Middle frontal gyrus (tissue), 1 donor: ENCODE results near the gene SPTLC1.
"Not testable (repeated sequence)": the region's sequence is repeated elsewhere in the genome, so short reads cannot be mapped to it uniquely, and the experiment has no call there.

ENCODE experiments used
- DNase-seq: peaks from one replicate; pipeline ENCODE4 v3.0.0-alpha.2; 2015; ENCODE audit warnings: low spot score; ENCODE audit errors: extremely low spot score

Gene SPTLC1

DNA sequence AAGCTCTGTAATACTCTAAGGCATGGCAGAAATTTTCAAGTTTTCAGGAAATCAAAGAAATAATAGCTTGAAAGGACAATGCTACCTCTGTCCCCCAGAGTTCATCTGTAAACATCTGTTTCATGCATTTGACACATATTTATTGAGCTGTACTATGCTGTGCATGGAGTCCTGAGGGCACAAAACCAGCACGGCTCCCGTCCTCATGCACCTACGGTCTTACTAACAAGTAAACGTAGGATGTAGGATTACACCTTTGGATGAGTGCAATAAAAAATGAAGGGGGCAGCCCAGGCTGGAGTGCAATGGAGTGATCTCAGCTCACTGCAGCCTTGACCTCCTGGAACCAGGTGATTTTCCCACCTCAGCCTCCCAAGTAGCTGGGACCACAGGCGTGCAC is 81.9 kb downstream of the SPTLC1 start:
- no peak for DNase-seq

DNA sequence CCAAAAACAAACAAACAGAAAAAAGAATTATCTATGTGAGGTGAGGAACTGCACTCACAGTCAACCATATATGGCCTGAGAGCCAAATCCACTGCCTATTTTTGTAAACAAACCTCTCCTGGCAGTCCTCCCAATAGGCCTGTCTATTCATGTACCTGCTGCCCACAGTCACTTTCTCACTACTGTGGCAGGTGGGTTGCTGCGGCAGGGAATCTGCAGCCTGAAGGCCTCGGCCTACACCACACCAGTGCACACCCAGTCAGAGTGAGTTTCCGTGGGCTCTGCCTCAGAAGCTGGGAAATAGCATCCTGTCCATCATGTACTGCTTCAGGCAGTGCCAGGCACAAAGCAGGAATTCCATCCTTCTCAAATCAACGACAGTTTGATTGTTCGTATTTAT is 82.3 kb downstream of the SPTLC1 start:
- DNase-seq, result no peak

DNA sequence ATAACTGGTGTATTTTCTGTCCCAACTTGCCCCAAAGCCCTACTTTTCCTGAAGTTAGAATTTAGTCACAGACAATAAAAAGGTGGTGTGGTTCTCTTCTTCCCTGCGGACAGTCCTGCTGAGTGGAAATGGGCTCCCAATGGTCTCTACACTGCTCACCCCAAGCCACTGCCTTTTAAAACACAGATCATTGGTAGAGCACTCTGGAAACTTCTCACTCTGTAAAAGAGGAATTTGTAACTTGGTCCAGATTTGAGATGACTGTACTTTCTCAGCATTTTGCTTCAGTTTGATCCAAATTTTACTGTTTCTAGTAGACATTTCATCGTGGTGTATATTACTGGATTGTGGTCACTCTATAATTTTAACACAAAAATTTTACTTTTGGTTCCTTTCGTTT is 84.8 kb downstream of the SPTLC1 start:
- no peak for DNase-seq

- no peak for DNase-seq
Measured at GRCh38 chr9:92029553-92029952, 85.7 kb downstream of the SPTLC1 start.

DNA sequence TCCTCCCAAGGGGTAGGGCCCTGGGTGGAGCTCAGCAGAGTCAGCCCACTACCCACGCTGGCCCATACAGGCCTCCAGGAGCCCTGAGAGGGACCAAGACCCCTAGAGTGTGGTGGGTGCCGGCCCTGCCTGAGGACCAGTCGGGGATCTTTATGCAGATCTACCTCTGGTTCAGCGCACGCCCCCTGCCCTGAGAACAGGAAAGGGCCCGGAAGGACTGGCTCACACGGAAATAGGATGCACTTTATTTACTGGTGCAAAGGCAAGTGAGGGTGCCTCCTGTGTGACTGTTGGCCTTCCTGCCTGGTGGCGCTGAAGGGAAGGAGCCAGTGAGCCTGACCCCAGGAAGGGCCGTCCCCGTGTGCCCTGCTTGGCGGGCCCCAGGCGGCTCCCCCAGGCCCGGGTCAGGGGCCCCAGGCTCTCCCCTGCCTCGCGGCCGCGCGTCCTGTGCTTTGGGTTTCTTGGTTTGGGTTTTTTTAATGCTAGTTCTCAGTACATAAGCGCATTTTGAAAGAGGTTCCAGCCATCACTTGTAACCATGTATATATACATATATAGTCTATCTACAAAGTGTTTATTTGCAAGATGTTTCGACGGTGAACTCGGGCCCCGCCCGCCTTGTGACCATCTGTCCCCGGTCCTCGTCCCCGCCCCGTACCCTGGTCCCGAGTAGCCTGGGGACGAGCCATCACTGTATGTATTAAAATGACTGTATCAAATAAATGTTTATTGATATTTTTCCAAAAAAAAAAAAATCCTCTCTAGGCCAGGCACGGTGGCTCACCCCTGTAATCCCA is 88.8 kb downstream of the SPTLC1 start:
- DNase-seq, result no peak

DNA sequence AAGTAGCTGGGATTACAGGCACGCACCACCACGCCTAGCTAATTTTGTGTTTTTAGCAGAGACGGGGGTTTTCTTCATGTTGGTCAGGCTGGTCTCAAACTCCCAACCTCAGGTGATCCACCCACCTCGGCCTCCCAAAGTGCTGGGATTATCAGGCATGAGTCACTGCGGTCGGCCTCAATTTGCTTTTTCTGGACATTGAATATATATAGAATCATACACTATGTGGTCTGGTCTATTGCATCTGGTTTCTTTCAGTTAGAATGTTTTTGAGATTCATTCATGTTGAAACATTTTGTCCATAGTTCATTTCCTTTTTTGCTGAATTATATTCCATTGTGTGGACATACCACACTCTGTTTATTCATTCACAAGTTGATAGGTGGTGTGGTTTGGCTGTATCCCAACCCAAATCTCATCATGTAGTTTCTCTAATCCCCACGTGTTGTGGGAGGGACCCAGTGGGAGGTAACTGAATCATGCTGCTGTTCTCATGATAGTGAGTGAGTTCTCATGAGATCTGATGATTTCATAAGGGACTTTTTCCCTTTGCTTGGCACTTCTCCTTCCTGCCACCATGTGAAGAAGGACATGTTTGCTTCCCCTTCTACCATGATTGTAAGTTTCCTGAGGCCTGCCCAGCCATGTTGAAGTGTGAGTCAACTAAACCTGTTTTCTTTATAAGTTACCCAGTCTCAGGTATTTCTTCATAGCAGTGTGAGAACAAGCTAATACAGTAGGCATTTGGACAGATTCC is 93.2 kb downstream of the SPTLC1 start:
- DNase-seq, result not testable (repeated sequence)

DNA sequence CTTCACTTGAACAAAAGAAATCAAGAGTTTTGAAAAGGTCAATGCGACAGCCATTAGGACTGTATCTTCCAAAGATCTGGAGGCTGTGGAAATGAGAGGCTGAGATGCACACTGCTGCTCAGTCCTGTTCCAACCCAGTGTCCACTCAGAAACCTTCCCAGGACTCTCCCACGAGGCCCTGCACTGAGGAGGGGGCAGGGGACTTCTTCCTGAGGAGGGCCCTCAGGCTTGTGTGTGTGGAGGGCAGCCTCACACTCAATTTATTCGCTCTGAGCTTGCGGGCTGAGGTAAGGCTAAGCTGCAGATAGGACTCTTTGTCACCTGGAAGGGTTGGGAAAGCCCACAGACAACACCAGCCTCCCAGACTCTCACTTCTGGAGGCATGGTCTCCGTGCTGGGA is 95.6 kb downstream of the SPTLC1 start:
- no peak for DNase-seq

DNA sequence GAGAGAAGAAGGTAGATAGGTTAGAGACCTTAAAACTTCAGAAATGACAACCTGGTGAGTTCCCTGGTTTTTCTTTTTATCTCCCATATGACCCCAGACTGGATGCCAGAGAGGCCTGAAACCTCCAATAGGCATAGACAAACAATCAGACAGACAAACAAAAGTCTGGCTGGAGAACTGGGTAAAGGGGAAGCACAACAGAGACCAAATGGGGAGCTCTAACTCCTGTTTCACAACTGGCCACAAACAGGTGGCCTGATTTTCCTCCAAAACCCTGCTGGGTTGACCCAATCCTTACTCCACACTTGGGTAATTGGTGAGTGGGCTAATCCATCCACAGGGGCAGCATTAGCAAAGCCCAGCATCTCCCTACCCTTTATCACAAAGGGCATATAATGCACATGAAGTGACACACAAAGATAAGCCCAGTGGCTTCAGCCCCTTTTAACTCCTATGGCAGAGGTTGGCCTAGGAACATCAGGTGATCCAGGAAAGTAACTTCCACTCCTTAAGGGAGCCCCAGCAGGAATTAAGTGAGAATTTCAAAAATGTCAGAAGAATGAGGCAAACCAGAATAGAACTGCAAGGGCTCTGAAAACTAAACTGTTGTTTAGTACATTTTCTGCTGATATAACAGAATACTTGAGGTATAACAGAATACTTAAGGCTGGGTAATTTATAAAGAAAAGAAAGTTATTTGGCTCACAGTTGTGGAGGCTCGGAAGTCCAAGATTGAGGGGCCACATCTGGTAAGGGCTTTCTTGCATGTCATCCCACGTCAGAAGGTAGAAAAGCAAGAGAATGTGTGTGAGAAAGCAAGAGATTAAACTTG is 104.3 kb downstream of the SPTLC1 start:
- no peak for DNase-seq

DNA sequence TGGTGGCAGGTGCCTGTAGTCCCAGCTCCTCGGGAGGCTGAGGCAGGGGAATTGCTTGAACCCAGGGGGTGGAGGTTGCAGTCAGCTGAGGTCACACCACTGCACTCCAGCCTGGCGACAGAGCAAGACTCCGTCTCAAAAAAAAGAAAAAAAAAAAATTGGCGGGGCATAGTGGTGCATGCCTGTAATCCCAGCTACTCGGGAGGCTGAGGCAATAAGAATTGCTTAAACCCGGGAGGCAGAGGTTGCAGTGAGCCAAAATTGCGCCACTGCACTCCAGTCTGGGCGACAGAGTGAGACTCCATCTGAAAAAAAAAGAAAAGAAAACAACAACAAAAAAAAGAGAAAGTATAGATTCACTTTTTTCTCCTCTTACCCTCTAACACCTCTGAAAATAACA is 105.0 kb downstream of the SPTLC1 start:
- DNase-seq, result not testable (repeated sequence)

- DNase-seq, result no peak
Measured at GRCh38 chr9:92008041-92008440, 107.2 kb downstream of the SPTLC1 start.

DNA sequence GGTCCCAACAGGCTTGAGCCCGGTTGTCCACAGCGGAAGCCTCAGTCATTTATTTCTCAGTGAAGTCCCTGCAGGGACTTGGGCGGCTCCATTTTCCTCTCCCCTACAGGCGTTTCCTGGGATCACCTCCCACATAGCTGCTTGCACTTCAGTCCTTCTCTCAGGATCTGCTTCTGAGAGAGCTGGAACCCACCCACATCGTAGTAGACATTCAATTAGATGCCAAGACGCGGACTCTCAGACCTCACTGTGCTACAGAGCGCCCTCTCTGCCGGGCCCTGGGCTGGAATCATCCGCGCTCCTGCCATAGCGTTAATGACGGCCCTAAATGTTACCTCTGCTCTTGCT is 111.2 kb downstream of the SPTLC1 start:
- DNase-seq, result no peak

- DNase-seq, result no peak
Measured at GRCh38 chr9:92003308-92004044, 111.7 kb downstream of the SPTLC1 start.

DNA sequence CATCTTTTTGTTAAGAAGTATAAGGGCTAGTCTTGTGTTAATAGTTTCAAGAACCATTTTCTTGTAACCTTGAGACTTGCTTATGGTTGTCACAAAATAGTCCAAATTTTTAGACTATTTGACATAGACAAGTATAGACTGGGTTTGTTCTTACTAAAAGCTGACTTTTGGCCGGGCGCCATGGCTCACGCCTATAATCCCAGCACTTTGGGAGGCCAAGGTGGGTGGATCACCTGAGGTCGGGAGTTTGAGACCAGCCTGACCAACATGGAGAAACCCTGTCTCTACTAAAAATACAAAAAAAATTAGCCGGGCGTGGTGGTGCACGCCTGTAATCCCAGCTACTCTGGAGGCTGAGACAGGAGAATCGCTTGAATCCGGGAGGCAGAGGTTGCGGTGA is 113.3 kb downstream of the SPTLC1 start:
- not testable (repeated sequence) for DNase-seq

DNA sequence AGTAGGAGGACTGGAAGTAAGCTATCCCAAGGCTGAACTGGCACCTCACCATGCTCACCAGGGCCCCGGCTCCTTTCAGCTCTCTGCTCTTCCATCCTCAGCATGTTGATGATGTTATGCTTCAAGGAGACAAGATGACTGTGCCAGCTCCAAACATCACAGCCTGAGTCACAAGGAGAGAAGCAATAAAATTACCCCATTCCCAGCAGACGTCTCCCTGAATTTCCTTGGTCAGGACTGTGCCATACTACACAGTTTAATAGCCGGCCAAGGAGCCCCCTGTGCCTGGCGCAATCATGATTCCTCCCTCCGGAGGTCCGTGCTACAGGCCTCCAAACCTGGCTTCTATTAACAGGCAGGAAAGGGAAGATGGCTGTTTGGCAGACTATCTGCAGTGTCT is 114.0 kb downstream of the SPTLC1 start:
- DNase-seq, result no peak

DNA sequence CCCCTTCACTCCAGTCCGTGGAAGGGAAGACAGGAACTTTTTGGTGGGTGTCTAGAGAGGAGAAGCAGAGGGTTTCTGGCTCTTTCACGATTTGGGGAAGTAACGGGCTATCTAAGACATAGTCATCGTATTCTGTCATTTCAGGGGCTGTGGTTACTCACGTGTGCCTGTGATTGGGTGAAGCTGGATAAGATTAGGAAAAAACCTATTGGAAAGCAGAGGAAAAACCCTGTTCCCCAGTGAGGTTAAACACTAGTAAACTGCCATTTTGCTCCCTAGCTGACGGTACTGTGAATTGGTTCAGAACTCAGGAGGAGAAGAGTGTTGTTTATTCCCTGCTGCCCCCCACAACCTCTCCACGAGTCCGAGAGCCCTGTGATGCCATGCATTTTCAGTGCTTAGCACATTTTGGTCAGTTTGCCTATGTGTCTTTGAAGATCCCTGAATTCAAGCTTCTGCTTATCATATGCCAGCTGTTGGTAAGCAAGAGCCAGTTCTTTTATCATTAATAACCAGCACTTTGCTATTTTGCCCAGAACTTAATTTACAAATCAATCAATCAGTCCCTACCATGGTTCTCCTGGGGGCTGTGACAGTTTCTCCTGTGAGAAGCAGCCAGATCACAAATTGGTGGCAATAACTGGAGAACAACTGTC is 120.1 kb downstream of the SPTLC1 start:
- no peak for DNase-seq

DNA sequence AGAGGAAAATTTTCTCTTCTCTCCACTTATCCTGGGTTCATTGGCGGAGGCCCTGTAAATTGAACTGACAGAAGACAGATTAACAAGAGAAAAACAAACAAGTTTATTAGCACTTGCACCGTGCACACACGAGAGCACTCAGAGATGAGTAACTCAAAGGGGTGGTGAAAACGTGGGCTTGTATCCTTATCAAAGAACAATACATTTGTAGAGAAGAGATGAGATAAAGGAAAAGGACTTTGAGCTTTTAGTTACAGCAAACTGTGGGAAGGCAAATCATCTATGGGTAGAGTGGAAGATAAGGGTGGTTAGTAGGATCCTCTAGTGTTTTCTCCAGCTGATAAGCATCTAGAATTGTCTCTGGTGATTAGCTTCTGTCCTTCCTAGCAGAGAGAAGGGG is 120.8 kb downstream of the SPTLC1 start:
- no peak for DNase-seq

GRCh38 chr9:91992461-91993041 is 122.7 kb downstream of the SPTLC1 start:
- no peak for DNase-seq

DNA sequence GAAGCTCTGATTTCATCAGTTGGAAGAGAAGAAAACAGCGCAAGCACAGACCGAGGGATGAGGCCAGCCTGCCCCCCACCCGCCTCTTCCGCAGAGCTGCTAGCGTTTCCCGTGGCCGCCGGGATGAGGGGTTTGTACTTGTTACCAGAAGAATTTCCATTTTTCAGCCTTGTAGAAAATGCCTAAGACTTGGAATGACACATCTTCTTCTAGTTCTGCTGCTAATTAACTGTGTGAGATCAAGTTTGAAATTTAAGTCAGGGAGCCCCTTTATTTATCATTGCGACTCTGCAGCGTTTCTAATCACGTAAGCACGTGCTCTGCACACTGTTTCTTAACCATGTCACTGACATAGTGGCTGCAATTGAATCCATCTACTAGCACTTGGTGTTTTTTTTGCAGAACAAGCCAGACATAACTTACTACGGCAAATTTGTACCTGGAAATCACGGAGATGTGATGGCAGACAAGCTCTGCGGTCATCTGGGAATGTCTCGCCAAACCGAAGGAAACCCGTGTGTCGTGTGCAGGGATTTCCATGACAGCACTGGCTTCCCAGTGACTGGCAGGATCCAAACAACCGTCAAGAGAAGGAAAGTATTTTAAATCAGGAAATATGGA is 123.4 kb downstream of the SPTLC1 start:
- DNase-seq, result no peak

GRCh38 chr9:91986248-91986647 is 129.0 kb downstream of the SPTLC1 start:
- DNase-seq, result no peak

DNA sequence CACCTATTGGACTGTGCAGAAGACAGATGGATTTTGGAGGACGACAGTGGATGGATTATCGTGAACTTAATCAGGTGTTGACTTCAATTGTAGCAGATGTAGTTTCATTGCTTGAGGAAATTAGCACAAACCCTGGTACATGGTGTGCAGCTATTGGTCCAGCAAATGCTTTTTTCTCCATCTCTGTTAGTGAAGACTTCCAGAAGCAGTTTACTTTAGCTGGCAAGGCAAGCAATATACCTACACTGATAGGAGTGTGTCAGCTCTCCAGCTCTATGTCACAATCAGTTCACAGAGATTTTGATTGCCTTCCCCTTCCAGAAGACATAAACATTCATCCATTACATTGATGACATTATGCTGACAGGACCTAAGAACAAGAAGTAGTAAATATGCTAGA is 129.5 kb downstream of the SPTLC1 start:
- DNase-seq, result no peak
